HG03571 (cell line): Measurements from ENCODE around the gene STK11IP.

ENCODE experiments used
- ATAC-seq: cut with Tn5 transposase; IDR thresholded peaks from one replicate; pipeline ENCODE4 v1.9.1; 2021; ENCODE audit not compliant: unreplicated experiment

The STK11IP gene

GRCh38 chr2:219562049-219563020 is 35.3 kb upstream of the STK11IP start:
- ATAC-seq, result no peak

GRCh38 chr2:219563271-219563928 is 34.3 kb upstream of the STK11IP start:
- ATAC-seq, result no peak

GRCh38 chr2:219565130-219566080 is 32.3 kb upstream of the STK11IP start:
- no peak for ATAC-seq

DNA sequence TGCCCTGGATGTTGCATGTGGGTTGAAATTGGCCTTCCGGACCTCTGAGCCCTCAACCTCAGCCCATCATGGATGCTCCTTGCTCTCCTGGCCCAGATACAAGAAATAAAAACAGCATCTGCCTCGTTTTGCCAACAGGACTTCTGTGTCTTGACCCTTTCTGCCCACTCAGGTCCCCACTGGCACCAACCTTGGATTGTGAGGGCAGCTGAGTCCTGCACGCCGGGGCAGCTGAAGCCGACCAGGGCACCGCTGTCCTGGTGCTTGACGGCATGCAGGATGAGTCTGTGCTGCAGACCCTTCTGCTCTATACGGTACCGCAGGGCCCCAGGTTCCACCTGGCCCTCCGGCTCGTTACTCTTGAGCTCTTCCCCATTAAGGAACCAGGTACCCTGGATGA is 31.0 kb upstream of the STK11IP start:
- no peak for ATAC-seq

- no peak for ATAC-seq
Measured at GRCh38 chr2:219567131-219567530, 30.5 kb upstream of the STK11IP start.

- no peak for ATAC-seq
Measured at GRCh38 chr2:219567791-219568361, 29.8 kb upstream of the STK11IP start.

DNA sequence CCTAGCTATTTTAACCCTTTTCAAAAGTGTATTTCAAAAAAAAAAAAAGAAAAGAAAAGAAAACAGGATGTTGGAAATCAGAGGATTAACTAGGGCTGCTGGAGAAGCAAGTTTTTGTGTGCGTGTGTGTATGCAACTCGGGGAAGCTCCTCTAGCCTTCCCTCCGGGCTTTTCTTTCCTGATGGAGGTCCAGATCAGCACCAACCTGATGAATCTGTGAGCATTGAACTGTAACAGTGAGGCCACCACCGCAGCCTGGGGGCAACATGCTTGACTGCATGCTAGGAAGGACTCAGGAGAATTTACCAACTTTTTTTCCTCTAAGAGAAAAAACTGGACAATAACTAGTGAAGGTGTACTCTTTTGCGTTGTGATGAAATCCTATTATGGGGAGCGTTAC is 28.6 kb upstream of the STK11IP start:
- ATAC-seq, result no peak

DNA sequence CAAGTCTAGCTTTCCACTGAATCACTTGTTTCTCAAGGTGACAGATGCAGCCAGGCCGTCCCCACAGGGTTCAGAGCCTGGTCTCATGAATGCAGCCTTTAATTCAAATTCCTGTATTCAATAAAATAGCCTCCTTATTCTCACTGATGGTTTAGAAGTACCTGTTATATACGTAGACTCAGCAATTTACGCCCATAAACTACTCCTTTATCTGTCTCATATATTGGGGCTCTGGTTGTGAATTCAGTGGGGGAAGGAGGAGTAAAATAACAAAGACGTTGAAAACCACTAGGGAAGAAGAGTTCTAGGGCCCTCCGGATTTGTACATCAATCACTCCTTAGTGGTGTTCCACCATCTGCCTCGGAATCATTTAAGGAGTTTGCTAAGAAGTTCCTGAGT is 28.0 kb upstream of the STK11IP start:
- no peak for ATAC-seq

GRCh38 chr2:219570194-219570923 is 27.3 kb upstream of the STK11IP start:
- ATAC-seq, result no peak

DNA sequence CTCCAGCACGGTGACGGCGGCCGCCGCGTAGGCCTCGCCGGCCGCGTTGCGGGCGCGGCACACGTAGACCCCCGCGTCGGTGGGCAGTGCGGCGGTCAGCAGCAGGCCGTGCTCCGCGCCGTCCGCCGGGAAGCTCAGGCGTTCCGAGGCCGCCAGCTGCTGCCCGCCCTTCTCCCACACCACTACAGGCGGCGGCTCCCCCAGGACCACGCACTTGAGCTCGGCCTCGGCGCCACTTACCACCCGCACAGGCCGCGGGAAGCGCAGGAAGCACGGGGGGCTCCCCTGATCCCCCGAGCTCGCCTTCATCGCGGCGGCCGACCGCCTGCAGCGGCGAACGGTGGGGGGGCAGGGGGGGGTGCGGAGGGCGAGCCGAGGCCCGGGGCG is 26.7 kb upstream of the STK11IP start:
- ATAC-seq, result no peak

DNA sequence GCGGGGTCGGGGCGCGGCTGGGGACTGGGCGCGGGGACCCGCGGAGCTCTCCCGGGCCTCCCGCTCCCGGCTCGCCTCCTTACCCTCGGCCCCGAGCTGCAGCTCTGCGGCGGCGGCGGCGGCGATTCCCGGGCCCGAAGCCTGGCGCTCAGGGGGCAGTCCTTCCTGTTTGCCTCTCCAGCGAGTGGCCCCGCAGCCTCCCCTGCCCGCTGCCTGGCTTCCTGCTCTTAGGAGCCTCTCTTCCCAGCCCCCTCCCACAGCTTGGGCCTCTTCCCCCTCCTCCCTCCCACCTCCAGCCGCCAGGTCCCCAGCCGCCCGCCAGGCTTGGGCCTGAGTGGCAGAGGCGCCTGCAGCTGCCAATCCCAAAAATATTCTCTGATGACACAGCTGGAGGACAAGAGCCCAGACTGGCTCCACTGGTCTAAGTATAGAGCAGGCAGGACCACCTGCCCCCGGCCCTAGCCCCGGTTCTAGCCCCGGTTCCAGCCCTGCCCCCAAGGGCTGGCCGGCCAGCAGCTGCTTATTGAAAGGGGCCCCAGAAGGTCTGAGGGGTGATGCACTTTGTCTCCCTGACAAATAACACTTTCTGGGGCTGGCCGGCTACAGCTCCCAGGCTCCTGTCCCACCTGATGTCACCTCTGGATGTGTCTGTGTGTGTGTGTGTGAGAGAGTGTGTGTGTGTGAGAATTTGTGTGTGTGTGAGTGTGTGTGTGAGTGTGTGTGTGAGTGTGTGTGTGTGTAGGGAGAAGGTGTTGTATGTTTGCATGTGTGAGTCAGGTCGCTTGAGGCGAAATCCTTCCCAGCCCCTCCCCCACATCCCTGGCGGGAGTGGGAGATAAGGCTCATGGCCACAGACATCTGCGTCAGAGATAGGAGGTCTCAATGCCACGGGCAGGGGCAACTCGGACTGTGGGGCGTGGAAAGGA is 26.1 kb upstream of the STK11IP start, which contains the start of gene OBSL1:
Gene OBSL1, minus strand, starts transcription at position 229 of the 926 bp plus-strand sequence. CDS start 307 bp downstream, outside the sequence.
- no peak for ATAC-seq

- ATAC-seq, result no peak
Measured at GRCh38 chr2:219572237-219573001, 25.2 kb upstream of the STK11IP start, which contains the start of gene INHA. Gene INHA (plus strand): TSS chr2:219572310. CDS start chr2:219572375, 65 bp downstream.

DNA sequence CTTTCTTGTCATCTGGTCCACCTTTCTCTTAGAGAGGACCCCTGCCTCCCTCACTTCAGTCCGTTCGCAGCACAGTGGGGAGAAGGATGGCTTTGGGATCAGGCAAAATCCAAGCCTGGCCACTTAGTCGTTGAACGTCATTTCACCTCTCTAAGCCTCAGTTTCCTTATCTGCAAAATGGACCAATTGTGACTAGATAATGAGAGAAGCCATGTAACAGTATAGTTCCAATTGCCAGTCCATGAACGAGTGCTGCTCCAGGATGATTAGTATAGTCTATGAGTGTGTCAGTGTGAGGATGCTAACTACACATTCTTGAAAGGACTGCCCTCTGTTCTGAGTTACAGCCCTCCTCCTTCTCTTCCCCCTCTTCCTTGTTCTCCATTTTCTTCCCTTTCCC is 24.5 kb upstream of the STK11IP start:
- ATAC-seq, result no peak

- ATAC-seq, result no peak
Measured at GRCh38 chr2:219574484-219575311, 23.0 kb upstream of the STK11IP start.

- no peak for ATAC-seq
Measured at GRCh38 chr2:219575566-219576504, 21.8 kb upstream of the STK11IP start.
